ENCODE results near the gene MOV10L1.
"Not testable (repeated sequence)": the region's sequence is repeated elsewhere in the genome, so short reads cannot be mapped to it uniquely, and the experiment has no call there.

MOV10L1 gene

GRCh38 chr22:50204571-50204970 is 114.8 kb downstream of the MOV10L1 start:
- H3K4me2 ChIP-seq (ENCODE audit: low read length), result no peak overlapping the region
- H3K79me2 ChIP-seq, result peaks cover 4% of the 10 kb centered on the region
- no peak overlapping the region for H3K4me3 ChIP-seq (ENCODE audit: low read depth, low read length)
- no peak overlapping the region for H3K9ac ChIP-seq
- H3K27ac ChIP-seq, result no peak overlapping the region
- no peaks in the 10 kb centered on the region for H3K9me3 ChIP-seq (ENCODE audit: control insufficient read depth, low read length)
- TF ChIP-seq, protein P1, sequence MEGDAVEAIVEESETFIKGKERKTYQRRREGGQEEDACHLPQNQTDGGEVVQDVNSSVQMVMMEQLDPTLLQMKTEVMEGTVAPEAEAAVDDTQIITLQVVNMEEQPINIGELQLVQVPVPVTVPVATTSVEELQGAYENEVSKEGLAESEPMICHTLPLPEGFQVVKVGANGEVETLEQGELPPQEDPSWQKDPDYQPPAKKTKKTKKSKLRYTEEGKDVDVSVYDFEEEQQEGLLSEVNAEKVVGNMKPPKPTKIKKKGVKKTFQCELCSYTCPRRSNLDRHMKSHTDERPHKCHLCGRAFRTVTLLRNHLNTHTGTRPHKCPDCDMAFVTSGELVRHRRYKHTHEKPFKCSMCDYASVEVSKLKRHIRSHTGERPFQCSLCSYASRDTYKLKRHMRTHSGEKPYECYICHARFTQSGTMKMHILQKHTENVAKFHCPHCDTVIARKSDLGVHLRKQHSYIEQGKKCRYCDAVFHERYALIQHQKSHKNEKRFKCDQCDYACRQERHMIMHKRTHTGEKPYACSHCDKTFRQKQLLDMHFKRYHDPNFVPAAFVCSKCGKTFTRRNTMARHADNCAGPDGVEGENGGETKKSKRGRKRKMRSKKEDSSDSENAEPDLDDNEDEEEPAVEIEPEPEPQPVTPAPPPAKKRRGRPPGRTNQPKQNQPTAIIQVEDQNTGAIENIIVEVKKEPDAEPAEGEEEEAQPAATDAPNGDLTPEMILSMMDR (IDR thresholded peaks at IDR 0.05), result no peak
- no peaks in the 10 kb centered on the region for H3K27me3 ChIP-seq (ENCODE audit: control insufficient read depth, insufficient read depth, low read length)
- H3K4me1 ChIP-seq, result no peaks in the 10 kb centered on the region
- no peaks in the 10 kb centered on the region for H3K36me3 ChIP-seq (ENCODE audit: control insufficient read depth, insufficient read depth, low read length)
- H2AFZ ChIP-seq, result no peak overlapping the region

DNA sequence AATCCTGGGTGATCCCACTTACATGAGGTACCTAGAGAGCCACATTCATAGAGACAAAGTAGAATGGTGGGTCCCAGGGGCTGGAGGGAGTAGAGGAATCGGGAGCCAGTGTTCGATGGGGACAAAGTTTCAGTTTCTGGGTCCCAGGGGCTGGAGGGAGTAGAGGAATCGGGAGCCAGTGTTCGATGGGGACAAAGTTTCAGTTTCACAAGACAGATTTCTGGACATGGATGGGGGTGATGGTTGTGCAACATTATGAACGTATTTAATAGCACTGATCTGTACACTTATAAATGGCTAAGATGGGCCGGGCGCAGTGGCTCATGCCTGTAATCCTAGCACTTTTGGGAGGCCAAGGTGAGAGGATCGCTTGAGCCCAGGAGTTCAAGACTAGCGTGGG is 115.2 kb downstream of the MOV10L1 start:
- not testable (repeated sequence) for H3K27ac ChIP-seq; H3K4me1 ChIP-seq; H3K9me3 ChIP-seq (ENCODE audit: control insufficient read depth, low read length); H3K4me2 ChIP-seq (ENCODE audit: low read length); H3K27me3 ChIP-seq (ENCODE audit: control insufficient read depth, insufficient read depth, low read length); H3K4me3 ChIP-seq (ENCODE audit: low read depth, low read length); H3K79me2 ChIP-seq; H2AFZ ChIP-seq; H3K9ac ChIP-seq; H3K36me3 ChIP-seq (ENCODE audit: control insufficient read depth, insufficient read depth, low read length)

DNA sequence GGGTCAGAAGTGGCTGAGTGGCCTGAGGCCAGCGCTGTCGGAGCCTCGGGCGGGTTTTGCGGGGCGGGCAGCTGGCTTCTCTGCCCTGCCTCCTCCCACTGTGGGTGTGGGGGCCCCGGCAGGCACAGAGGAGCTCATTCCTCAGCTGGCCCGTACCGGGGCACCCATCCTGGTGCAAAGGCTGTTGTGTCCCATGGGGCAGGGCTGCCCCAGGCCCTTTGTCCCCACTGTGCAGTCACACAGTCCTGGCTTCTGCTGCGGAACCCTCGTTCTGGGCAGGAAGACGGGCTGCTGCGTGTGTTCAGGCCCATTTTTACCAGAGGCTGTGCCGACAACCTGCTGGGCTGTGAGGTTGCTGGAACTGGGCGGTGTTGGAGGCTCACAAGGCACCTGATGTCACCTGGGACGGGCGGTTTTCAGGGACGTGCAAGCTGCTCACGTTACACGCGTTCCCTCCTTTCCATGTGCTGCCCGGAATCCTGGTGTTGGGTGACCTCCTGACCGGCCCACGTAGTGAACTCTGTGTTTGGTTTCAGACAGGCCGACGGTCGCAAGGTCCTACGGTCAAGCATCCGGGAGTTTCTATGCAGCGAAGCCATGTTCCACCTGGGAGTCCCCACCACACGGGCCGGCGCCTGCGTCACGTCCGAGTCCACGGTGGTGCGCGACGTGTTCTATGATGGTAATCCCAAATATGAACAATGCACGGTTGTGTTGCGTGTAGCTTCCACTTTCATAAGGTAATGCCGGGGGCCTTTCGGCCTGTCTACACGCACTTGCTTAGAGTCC is 116.2 kb downstream of the MOV10L1 start:
- Histone ChIP-seq H3K27ac (no peak overlapping the region), H3K9ac (no peak overlapping the region), H2AFZ (no peak overlapping the region), H3K4me3 (ENCODE audit: low read depth, low read length) (no peak overlapping the region), H3K27me3 (ENCODE audit: control insufficient read depth, insufficient read depth, low read length) (no peaks in the 10 kb centered on the region), H3K4me2 (ENCODE audit: low read length) (no peak overlapping the region), H3K9me3 (ENCODE audit: control insufficient read depth, low read length) (no peaks in the 10 kb centered on the region), H3K36me3 (ENCODE audit: control insufficient read depth, insufficient read depth, low read length) (no peaks in the 10 kb centered on the region), H3K79me2 (peaks cover 7% of the 10 kb centered on the region), H3K4me1 (peaks cover 2% of the 10 kb centered on the region)
- TF ChIP-seq, protein P1 (IDR thresholded peaks at IDR 0.05), result no peak

DNA sequence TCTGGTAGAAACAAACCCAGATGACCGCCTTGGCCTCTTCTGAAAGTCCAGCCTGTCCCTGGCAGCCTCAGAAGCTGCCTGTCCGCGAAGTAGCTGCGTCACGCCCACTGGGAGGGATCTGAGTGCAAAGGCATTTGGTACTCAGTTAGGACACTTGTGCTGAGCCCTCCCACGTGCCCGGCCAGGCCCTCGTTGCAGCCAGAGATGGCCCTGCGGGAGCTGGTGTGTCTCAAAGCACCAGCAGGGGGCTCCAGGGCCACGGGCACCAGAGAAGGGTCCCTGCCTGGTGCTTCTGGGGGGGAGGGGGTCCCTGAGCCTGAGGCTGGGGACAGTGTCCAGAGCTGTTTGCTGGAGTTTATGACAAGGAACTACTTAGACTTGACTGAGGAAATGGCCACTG is 116.8 kb downstream of the MOV10L1 start:
- H3K9ac ChIP-seq, result no peak overlapping the region
- no peak overlapping the region for H3K27ac ChIP-seq
- H2AFZ ChIP-seq, result no peak overlapping the region
- no peaks in the 10 kb centered on the region for H3K9me3 ChIP-seq (ENCODE audit: control insufficient read depth, low read length)
- H3K4me2 ChIP-seq (ENCODE audit: low read length), result no peak overlapping the region
- no peaks in the 10 kb centered on the region for H3K36me3 ChIP-seq (ENCODE audit: control insufficient read depth, insufficient read depth, low read length)
- no peak overlapping the region for H3K4me3 ChIP-seq (ENCODE audit: low read depth, low read length)
- peaks cover 10% of the 10 kb centered on the region for H3K79me2 ChIP-seq
- TF ChIP-seq, protein P1 (IDR thresholded peaks at IDR 0.05), result no peak
- H3K27me3 ChIP-seq (ENCODE audit: control insufficient read depth, insufficient read depth, low read length), result no peaks in the 10 kb centered on the region
- peaks cover 2% of the 10 kb centered on the region for H3K4me1 ChIP-seq

- Histone ChIP-seq H3K4me3 (ENCODE audit: low read depth, low read length) (no peak overlapping the region), H3K36me3 (ENCODE audit: control insufficient read depth, insufficient read depth, low read length) (no peaks in the 10 kb centered on the region), H3K4me1 (peaks cover 2% of the 10 kb centered on the region), H3K79me2 (peaks cover 10% of the 10 kb centered on the region), H3K9ac (no peak overlapping the region), H3K27ac (no peak overlapping the region), H3K9me3 (ENCODE audit: control insufficient read depth, low read length) (no peaks in the 10 kb centered on the region), H2AFZ (no peak overlapping the region), H3K27me3 (ENCODE audit: control insufficient read depth, insufficient read depth, low read length) (no peaks in the 10 kb centered on the region), H3K4me2 (ENCODE audit: low read length) (no peak overlapping the region)
- TF ChIP-seq, protein P1 (IDR thresholded peaks at IDR 0.05), result no peak
These were observed 117.8 kb downstream of the MOV10L1 start for GRCh38 chr22:50207383-50208140.

Measured in parathyroid adenoma (tissue), 2 donors.